Stimulated activated CD4-positive, alpha-beta T cell treated with anti-CD3 and anti-CD28 coated beads, Interleukin-12 subunit alpha, Interleukin-12 subunit beta, amount 100 ng/mL, for 4 hours (primary cell): ENCODE measurements around the gene C14orf93.

ENCODE experiments used
- DNase-seq: peaks from one replicate; pipeline ENCODE4 v3.0.0-alpha.2; 2020

C14orf93 gene

DNA sequence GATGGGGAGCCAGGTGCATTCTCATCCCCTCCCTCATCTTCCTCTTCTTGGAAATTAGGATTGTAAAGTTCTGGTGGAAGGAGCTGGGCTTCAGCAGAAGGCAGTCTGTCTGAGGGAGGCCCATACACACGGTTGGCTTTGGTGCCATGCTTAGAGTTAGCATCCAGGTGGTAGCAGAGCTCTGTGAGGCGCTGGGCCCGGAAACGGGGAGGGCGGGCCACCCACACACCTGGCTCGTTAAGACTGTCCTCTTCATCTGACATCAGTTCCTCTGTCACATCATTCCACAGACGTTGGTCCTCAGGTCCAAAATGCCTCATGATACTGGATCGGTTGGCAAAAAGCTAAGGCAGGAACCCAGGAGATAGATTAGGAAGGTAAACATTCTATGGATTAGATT, 22.7 kb downstream of the C14orf93 start:
- no peak for DNase-seq

DNA sequence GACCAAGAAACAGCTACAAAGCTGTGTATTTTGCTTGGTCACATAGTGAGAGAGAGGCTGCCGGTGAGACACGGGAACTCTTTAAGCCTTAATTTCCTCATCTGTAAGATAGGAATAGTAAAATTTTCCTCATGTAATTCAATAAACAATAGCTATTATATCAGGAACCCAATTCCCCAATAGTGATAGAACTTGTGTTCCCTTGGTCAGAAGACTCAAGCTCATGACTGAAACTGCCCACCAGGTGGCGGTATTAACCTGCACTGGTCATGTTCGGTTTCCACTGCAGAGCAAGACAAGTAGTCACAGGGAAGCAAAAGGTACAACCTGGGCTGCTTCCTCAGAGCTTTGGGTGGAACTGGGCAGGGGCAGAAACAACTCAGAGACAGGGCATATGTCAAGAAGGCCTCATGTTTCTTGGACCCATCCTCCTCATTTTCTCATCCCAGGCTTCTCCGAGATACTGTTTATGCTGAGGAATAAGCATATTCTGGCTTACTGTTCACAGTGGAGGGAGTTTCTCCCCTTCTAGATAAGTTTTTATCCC, 23.4 kb downstream of the C14orf93 start:
- DNase-seq = peak; percentile 86

DNA sequence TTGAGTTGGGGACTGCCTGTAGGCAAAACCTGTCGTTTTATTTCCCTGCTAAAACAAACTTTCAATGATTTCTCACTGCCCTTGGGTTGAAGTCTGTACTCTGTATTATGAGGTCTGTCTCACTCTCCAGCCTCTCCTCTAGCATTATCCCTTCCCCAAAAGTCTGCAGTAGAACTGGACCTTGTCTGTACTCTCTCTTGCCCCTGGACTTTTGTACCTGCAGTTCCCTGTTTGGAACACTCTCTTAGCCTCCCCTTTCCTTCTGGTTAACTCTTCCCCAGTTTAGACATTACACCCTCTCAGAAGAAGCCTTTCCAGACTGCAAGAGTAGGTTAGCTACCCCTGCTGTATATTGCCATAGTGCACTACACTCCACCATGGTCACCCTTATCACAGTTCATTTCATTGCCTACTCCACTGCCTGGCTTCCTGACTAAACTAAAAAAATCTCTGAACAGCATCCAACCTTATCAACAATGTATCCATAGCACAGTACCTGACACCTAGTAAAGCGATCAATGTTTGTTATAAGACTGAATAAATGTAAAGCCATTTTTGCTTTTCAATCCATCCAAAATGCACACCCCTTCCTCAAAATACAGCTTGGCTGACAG, 23.9 kb downstream of the C14orf93 start:
- DNase-seq = no peak

DNA sequence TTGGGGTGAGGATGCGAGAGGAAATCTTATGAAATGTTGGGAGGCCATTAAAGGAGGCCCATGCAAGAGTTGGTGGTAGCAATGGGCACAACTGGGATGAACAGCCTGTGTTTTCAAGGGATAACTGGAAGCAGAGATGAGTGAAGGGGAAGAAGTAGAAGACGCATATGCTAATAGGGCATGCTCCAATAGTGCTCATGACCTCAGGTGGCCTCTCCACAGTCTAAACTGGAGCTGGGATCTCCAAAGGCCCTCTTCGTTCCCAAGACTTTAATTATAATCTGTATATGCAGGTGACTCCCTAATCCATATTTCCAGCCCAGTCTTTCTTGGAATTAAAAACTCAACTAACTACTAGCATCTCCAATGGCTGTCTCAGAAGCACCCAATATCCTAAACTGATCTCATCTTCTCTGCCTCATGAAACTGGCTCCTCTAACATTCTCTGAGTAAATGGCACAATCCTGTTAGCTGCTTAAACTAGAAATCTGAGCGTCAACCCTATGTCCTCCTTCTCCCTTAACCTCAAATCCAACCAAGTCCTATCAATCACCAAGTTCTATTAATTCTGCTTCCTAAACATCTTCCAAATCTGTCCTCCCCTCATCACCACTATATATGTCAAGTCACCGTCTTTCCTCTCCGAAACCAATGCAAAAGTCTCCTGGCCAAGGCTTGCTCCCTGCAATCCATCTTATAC, 24.8 kb downstream of the C14orf93 start:
- DNase-seq = no peak

- peak; percentile 73 for DNase-seq
Measured at GRCh38 chr14:22982477-22983245, 27.3 kb downstream of the C14orf93 start, which contains the start of gene AJUBA. Gene AJUBA (minus strand): TSS chr14:22982551. CDS start chr14:22982266, 285 bp downstream.

DNA sequence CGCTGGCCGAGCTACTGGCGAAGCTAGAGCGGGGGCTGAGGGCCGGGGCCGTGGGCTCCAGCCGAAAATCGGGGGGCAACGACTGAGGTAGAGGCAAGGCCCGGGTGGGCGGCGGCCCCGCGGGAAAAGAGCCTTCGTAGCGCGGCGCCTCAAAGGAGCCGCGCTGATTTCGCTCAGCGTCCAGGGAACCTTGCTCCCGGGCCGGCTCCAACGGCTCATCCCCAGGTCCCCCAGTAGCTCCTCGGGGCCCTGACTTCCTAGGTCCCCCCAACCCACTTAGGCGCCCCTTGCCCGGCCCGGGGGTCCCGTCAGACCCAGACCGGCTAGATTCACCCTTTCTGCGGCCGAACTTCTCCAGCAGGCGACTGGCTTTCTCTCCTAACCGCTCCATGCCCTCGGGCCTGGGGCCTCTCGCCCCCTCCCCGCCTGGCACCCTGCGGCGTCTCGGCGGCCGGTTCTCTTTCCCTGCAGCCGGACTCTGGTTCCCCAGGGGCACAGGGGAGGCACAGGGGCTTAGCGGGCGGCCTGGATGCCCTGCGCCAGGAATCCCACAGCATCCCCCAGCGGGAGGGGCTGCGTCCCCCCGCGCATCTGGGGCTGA, 28.0 kb downstream of the C14orf93 start:
- no peak for DNase-seq

GRCh38 chr14:22981090-22981875, 28.7 kb downstream of the C14orf93 start:
- DNase-seq = peak; percentile 19

GRCh38 chr14:22980672-22981089, 29.3 kb downstream of the C14orf93 start:
- peak; percentile 51 for DNase-seq

DNA sequence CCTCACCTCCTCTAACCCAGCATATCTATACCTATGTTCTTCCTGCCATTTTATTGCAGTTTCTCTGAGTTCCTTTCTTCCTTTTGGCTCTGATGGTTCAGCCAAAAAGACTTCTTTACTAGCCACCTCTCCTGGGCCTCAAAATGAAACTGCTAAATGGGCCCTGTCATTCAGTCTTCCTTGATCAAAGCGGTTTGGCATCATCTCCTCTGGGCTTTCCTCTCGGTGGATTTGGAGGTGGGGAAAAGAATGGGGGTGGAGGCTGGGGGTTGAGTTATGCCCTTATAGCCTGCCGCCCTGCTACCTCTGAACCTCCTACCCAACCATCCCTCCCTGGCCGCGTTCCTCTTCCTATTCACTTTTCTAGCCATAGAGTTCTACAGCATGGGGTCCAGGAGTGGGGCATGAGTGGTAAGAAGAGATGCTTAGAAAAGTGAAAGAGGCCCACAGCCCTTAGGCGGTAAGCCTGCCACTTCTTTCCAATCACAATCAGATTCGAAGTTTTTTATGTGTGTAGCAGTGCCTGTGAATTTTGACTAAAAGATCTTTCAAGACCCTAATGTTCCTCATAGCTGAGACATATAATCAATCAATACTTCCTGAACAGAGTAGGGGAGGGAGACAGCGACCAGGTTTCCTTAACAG, 30.1 kb downstream of the C14orf93 start:
- DNase-seq = no peak

DNA sequence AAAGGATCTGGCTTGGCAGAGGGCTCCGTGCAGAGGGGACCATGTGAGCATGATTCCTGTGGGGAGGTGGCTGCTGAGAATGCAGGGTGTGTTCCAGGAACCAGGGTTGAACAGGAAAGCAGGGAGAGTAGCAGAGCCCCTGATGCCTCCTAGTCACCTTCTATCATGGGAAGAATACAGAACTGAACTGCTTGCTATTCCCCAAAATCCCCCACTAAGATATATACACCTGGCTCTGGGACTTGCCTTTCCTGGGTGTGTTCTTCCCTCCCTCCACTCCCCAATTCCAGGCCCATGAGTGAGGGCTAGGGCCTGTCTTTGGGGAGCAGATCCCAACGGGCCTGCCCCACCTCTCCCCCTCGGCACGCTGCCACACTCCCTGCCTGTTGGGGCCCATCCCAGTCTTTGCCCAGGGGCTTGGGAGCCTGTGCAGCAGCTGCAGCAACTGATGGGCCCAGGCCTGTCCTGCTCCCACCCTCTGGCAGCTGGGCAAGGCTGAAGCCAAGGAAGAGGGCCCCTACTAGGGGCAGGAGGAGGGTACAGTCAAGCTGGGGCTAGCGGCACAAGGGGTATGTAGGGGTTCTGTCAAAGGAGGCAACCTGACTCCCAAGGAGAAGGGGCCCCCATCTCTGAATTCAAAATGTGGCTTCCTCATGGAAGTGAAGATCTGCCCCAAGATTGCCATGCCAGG, 30.8 kb downstream of the C14orf93 start:
- no peak for DNase-seq

DNA sequence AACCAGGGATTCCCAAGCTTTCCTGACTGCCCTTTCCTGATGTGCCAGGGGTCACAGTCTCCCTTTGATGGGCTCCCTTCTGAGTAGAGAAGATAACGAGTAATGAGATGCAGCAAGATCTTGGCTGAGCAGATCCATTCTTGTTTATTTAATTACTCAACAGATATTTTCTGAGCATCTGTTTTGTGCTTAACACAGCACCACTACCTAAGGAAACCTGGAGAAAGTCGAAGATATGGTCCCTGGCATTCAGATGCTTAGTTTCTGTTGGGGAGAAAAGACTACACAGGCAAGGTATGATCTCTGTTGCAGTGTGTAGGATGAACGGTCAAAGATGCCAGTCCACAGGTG, 31.5 kb downstream of the C14orf93 start:
- no peak for DNase-seq

- no peak for DNase-seq
Measured at GRCh38 chr14:22977684-22978486, 32.1 kb downstream of the C14orf93 start.

- DNase-seq = no peak
Measured at GRCh38 chr14:22977434-22977683, 32.6 kb downstream of the C14orf93 start.

DNA sequence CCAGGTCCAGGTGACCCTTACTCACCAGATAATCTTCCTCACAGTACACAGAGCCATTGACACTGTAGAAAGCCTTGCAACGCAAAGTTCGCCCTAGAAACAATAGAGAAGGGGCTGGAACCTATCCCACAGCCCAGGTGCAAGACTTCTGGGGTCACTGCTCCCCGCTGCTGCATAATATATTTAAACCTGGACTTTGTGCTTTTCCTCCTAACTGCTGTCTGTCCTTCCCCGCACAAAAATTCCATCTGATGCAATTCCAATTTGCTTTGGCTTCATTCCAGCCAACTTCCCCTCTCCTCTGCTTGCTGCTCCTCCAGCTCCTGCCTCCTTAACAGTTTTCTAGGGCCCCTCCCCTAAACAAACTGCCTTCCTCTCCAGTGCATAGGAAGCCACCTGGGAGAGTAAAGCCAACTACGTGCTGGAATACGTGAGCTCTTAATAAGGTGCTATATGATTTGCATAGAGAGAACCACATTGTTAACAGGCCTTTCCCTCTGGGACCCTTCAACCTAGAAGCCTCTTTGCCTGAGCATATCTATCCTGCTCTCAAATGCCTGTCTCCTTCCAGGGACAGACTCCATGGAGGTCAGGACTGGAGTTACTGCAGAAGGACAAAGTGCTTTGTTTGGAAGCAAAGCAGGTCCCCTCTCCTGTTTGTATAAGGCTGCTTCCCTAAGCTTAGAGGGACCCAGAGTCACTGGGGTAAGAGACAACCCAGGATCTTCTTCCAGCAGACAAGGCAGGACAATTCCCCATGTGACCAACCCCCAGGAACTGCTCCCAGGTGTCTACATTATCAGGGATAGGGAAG, 33.1 kb downstream of the C14orf93 start:
- no peak for DNase-seq

- no peak for DNase-seq
Measured at GRCh38 chr14:22974530-22975313, 35.2 kb downstream of the C14orf93 start.

GRCh38 chr14:22973217-22974032, 36.5 kb downstream of the C14orf93 start:
- DNase-seq = peak; percentile 18

DNA sequence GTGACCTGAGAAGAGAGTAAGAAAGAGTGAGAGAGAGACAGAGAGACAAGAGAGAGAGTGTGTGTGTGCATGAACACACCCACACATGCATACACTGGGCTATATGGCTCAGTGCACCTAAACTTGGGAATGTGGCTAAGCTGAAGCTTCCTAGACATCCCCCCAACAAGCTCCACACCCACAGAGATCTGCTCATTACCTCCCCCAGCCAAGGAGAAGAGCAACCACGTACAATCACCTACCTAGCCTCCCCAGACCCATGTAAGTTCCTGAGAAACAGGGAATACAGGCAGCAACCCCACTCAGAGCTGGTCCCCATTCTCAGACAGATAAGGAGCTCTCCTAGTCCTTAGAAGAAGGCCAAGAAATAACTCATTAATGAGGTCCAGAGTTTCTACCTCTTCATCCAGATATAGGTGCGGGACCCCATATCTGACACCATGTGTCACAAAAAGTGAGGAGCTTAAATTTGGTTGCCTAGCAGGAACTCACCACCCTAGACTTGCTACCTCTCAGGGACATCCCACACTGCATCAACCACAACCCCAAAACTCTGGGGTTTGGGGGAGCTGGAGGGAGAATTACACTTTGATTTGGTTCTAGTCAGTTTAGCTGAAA, 37.5 kb downstream of the C14orf93 start:
- no peak for DNase-seq

GRCh38 chr14:22971152-22971551, 38.8 kb downstream of the C14orf93 start:
- no peak for DNase-seq
